ENCODE data around the gene SLC27A5.
A peak's percentile ranks its signal among the peaks of the same experiment; 100 is the strongest.
"Not testable (repeated sequence)": the region's sequence is repeated elsewhere in the genome, so short reads cannot be mapped to it uniquely, and the experiment has no call there.

The SLC27A5 gene

DNA sequence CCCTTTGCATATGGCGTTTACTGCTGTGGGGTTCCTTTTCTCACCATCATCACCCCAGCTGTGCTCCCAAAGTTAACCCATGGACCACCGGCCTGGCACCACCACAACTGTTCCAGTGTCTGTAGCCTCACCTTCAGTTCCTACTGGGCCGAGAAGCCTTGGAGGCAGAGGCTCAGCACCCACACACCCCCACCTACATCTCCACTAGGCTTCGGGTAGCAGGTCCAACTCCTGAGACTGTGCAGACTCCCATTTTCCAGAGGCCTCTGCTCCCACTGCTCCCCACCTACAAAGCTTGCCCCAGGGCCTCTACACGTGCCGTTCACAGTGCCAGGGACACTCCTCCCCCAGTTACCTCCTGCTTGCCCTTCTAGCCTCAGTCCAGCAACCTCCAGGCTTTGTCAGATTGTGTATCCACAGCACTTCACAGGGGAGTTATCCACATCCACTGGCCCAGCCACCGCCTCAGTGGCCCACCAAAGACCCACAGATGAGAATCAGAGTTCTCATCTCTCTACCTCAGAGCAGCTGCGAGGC lies 14.1 kb downstream of the SLC27A5 start:
- DNase-seq (ENCODE audit: low spot score) = no peak

GRCh38 chr19:58492265-58492664 lies 19.5 kb downstream of the SLC27A5 start:
- DNase-seq (ENCODE audit: low spot score) = peak; percentile 89

DNA sequence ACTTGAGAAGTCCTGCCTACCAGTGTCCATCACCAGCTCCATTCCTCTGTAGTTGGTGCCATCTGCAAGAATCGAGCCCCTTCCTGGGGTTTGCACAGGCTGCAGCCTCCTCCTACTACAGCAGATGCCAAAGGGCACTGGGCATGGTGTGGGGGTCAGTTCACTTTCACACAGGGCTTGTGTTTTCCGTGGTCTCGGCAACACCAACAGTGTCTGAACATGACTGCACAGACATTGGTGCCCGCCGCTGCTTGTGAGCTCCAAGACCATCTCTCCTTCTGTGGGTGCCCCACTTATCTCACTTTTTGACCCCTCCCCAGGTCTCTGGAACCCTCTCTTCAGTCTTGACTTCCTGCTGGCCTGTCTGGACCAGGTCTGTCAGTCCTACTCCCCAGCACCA lies 20.4 kb downstream of the SLC27A5 start:
- DNase-seq (ENCODE audit: low spot score) = no peak

- not testable (repeated sequence) for DNase-seq (ENCODE audit: low spot score)
Observed at GRCh38 chr19:58484349-58484748, 27.4 kb downstream of the SLC27A5 start.

DNA sequence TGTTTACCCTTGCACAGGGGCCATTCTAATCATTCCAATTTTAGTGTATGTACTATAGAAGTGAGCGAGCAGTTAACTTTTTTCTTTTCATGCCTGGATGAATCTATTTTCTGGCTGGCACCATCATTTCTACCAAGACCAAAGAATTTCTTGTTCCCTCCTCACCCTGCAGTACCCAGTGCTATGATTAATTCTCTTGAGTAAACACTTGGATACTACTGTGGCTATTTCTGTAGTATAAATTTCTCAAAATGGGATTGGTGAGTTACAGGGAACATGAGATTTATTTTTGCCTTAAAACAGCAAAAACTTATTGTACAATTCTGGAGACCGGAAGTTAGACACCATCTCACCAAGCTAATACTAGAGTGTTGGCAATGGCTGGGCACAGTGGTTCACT lies 28.0 kb downstream of the SLC27A5 start:
- no peak for DNase-seq (ENCODE audit: low spot score)

DNA sequence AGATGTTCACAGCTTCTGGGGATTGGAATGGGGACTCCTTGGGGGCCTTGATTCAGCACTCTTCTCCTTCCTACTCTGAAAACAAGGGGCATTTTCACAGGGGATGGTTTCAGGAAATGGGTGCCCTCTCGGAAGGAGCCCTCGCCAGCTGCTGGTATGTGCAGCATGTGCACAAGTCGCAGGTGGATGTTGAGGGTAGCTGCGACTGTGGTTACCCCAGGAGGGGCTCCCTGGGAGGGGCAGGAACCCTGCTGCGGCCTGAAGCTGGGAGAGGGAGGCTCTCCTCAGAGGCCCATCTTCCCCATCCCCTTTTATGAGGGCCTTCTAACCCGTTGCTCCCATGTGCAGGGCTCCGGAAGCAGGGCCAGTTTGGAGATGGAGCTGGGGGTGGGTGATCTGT lies 29.4 kb downstream of the SLC27A5 start:
- DNase-seq (ENCODE audit: low spot score) = no peak

DNA sequence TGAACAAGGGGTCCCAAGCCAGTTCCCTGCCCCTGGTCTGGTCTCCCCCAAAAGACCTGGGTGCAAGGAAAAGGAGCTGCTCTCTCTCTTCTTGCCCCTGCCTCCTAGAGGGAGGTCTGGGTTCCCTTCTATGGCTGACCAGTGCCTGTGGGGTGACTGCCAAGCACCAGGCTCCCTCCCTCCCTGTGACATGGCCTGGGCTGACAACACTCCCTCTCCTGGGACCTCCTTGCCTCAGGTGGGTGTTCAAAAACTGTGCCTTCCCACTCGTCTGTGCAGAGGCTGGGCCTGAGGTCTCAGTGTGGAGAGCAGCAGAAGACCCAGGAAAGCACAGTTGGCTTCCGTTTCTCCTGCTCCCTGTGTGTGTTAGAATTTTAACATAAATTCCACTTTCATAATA lies 31.0 kb downstream of the SLC27A5 start:
- DNase-seq (ENCODE audit: low spot score) = no peak

GRCh38 chr19:58480481-58480830 lies 31.3 kb downstream of the SLC27A5 start:
- DNase-seq (ENCODE audit: low spot score) = no peak

GRCh38 chr19:58479736-58480480 lies 31.9 kb downstream of the SLC27A5 start:
- no peak for DNase-seq (ENCODE audit: low spot score)

DNA sequence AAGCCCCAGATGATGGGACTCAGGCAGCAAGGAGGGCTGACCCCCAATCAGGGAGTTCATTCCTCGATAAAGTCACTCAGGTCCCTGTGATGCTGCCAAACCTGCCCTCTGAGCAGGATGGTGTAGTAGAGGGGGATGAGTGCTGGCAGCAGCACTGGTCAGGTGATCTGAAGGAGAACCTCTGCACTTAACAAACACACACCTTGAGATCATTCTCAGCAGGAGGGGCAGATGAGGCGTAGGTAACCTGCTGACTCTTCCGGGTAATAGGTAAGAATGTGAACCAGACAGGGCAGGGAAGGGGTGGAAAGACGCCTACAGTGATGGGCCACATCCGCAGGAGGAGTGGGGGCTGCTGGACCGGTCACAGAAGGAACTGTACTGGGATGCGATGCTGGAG lies 32.5 kb downstream of the SLC27A5 start:
- no peak for DNase-seq (ENCODE audit: low spot score)

GRCh38 chr19:58477871-58478270 lies 33.9 kb downstream of the SLC27A5 start:
- DNase-seq (ENCODE audit: low spot score) = no peak

GRCh38 chr19:58477130-58477529 lies 34.7 kb downstream of the SLC27A5 start:
- no peak for DNase-seq (ENCODE audit: low spot score)

DNA sequence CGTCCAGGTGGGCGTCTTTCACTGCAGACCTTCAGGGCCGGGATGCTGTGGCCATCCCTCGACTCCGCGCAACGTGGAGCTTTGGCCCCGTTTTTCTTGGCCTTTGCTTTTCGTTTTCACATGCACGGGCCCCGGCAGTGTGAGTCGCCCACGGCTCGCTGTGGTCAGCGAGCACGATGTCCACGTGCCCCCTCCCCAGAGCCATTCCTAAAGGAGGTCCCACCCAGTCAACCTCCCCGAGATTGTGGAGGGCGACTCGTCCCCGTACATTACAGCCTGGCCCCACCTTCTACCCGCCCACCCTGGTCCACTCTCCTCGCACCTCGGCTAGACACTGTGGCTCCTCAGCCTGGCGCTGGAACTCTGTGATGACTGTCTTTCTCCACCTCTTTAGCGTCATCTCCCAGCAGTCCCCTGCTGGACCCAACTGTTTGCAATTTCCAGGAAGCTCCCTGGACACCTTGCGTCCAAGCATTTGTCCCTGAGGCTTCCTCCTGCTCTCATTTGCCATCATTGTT lies 35.2 kb downstream of the SLC27A5 start:
- DNase-seq (ENCODE audit: low spot score) = no peak

DNA sequence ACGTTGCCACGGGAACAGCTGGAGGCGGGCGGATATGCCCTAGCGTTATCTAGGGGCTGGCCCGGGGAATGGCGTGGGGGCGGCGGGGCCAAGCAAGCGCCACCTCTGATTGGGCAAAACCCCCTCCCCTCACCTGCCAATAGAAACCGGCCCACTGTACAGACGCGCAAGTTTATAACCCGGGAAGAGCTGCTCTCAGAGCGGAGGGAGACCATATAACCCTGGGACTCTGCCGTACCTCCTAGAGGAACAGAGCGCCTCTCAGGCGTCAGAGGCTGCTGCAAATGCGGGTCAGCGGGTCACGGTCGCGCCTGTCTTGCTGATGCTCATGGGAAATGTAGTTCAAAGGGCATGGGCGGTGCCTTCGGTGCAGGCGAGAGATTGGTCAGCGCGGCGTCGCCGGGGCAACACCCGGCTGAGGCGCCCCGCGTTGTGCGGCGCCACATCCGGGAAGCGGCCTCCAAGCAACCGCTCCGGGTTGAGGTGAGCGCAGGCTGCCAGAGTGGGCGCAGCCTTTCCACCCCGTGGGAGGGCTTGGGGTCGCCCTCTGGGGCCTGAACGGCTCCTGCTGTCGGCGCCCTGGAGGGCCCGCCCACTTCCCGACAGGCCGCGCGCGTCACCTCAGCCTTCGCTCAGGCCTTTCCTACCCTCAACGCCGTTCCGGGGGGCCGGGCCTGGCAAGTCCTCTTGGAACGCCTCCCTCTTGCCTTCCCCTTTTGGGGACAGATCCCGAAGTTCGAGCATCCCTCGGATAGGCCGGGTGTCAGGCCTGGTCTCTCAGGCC lies 35.9 kb downstream of the SLC27A5 start, which contains the start of gene ZNF446:
ZNF446 (plus strand) TSS at position 639 of the 784 bp plus-strand sequence. CDS start 867 bp downstream, outside the sequence.
- DNase-seq (ENCODE audit: low spot score) = peak; percentile 94

GRCh38 chr19:58474997-58475713 lies 36.6 kb downstream of the SLC27A5 start:
- DNase-seq (ENCODE audit: low spot score) = no peak

DNA sequence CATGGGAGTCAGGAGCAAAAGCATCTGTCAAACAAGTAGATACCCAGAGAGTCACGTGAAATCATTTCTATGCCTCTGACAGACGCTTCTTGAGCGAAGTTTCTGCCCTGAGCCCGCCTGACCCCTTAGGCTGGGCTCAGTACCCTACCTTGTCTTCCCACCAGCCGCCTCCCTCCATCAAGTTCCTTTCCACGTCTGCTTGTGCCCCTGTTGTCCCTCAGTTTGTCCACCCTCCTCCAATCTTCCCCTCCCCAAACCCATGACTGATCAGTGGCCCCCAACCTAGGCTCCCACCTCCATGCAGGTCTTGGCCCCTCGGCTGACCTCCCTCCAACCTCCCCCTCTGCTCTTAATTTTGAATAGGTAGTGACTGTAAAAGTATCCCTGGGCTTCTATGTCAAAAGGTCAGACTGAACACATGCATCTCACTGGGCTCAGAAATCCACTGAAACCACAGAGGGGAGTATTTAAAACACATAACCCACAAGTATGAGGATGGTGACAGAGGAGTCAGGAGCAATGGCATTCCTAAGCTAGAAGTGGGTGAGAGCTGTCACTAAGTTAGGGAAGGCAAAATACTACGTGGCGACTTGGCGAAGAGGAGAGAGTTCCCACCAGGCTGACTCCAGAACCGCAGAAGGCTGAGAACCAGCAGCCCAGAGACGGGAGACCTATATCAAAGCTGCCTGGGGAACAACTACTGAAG lies 37.3 kb downstream of the SLC27A5 start:
- DNase-seq (ENCODE audit: low spot score) = no peak

GRCh38 chr19:58473775-58474174 lies 38.0 kb downstream of the SLC27A5 start:
- DNase-seq (ENCODE audit: low spot score) = no peak

GRCh38 chr19:58471736-58472135 lies 40.1 kb downstream of the SLC27A5 start:
- DNase-seq (ENCODE audit: low spot score) = no peak

DNA sequence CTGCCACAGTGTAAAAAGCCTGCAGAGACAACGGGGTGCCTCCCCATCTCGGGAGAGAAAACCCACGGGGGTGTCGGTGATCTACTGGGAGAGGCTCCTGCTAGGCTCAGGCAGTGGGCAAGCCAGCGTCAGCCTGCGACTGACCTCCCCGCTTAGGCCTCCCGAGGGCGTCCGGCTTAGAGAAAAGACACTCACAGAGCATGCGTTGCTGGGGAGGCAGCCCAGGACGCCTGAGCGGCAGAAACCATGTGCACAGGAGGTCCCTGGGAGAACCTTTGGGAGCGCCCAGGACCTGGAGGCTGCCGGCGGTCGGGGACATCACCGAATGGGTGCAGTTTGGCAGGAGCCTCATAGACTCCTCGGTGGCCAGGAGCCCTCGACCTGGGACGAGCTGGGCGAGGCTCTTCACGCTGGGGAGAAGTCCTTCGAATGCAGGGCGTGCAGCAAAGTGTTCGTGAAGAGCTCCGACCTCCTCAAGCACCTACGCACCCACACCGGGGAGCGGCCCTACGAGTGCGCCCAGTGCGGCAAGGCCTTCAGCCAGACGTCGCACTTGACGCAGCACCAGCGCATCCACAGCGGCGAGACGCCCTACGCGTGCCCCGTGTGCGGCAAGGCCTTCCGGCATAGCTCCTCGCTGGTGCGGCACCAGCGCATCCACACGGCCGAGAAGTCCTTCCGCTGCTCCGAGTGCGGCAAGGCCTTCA lies 40.8 kb downstream of the SLC27A5 start:
- not testable (repeated sequence) for DNase-seq (ENCODE audit: low spot score)

DNA sequence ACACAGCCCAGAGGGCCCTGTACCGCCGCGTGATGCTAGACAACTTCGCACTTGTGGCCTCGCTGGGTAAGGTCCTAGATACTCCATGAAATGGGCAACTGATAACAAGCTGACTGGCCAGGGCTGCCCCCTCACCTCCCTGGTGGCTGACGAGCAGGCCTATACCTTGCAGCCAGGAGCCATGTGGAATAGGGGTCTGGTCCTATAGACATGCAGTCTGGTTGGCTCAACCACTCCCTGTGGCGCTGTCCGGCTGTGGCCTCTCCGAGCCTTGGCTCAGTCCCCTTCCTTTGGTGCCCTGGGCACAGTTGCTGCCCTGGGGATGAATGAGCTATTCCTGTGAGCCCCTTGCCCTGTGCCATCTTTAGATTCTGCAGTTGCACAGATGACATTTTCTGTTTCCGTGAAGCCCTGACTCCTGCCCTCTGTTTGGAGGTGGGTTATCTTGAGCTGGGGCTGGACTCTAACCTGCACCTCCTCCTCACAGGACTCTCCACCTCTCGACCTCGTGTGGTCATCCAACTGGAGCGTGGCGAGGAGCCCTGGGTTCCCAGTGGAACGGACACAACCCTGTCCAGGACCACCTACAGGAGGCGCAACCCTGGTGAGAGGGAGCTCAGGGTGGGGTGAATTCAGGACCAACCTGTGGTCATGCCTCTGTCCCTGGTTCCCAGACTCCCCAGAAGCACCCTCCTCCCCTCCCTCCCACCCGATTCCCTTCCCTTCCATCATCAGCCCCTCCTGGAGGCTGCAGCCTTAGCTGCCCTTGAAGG lies 42.4 kb downstream of the SLC27A5 start:
- no peak for DNase-seq (ENCODE audit: low spot score)
